Osteoblast (primary cell): ENCODE data around the gene PRKCE. TPM values are rescaled to one million over a fixed set of nuclear protein-coding genes. Genes with fewer than 3 reads are reported as not detected.

Experiments
- DNase-seq: peaks from one replicate; pipeline ENCODE4 v3.0.0; 2011; ENCODE audit warnings: low spot score, mixed read lengths; ENCODE audit not compliant: insufficient read length; ENCODE audit errors: missing footprints
- H2AFZ ChIP-seq: 2 replicates; pipeline ENCODE4 v1.6.0; 2011; ENCODE audit warnings: mild to moderate bottlenecking, low read length
- H3K27ac ChIP-seq: 2 replicates; pipeline ENCODE4 v1.5.1; 2011; ENCODE audit warnings: mild to moderate bottlenecking, low read depth, low read length, moderate library complexity
- H3K27me3 ChIP-seq: 2 replicates; pipeline ENCODE4 v1.6.0; 2012; ENCODE audit warnings: mild to moderate bottlenecking, control low read depth, inconsistent platforms, low read length, moderate library complexity; ENCODE audit not compliant: insufficient read depth
- H3K36me3 ChIP-seq: 2 replicates; pipeline ENCODE4 v1.5.1; 2011; ENCODE audit warnings: mild to moderate bottlenecking, low read length, control low read depth, moderate library complexity; ENCODE audit not compliant: insufficient read depth
- H3K4me1 ChIP-seq: 2 replicates; pipeline ENCODE4 v1.5.1; 2011; ENCODE audit warnings: mild to moderate bottlenecking, low read length, control low read depth, moderate library complexity; ENCODE audit not compliant: insufficient read depth
- H3K4me2 ChIP-seq: 2 replicates; pipeline ENCODE4 v1.6.0; 2011; ENCODE audit warnings: mild to moderate bottlenecking, low read length; ENCODE audit not compliant: insufficient read depth
- H3K4me3 ChIP-seq: fragments of 200-600 bp; sonication (generic); 3 replicates; pipeline ENCODE4 v1.5.1; 2012; ENCODE audit warnings: mild to moderate bottlenecking, low read length, inconsistent platforms; ENCODE audit not compliant: insufficient read depth
- H3K79me2 ChIP-seq: 2 replicates; pipeline ENCODE4 v1.6.0; 2012; ENCODE audit warnings: mild to moderate bottlenecking, low read length, control low read depth, inconsistent platforms; ENCODE audit not compliant: insufficient read depth
- H3K9me3 ChIP-seq: 2 replicates; pipeline ENCODE4 v1.5.1; 2011; ENCODE audit warnings: low read depth, low read length, control low read depth
- H4K20me1 ChIP-seq: 2 replicates; pipeline ENCODE4 v1.6.0; 2012; ENCODE audit warnings: mild to moderate bottlenecking, low read length, control low read depth; ENCODE audit not compliant: insufficient read depth
- total RNA-seq: library from RNA; depleted of rRNA; stranded (reverse); fragments of >200 nt; gene quantifications from 2 replicates; pipeline ENCODE4 v1.2.3, GENCODE V29; 2012
- TF ChIP-seq, protein P1 (sequence below): IDR thresholded peaks from 2 replicates; pipeline ENCODE4 v1.5.1; 2011; ENCODE audit warnings: mild to moderate bottlenecking, low read depth, low read length, moderate library complexity; ENCODE audit errors: extremely low read depth

Gene PRKCE
- total RNA-seq, 1 donor, result 22.1 TPM

DNA sequence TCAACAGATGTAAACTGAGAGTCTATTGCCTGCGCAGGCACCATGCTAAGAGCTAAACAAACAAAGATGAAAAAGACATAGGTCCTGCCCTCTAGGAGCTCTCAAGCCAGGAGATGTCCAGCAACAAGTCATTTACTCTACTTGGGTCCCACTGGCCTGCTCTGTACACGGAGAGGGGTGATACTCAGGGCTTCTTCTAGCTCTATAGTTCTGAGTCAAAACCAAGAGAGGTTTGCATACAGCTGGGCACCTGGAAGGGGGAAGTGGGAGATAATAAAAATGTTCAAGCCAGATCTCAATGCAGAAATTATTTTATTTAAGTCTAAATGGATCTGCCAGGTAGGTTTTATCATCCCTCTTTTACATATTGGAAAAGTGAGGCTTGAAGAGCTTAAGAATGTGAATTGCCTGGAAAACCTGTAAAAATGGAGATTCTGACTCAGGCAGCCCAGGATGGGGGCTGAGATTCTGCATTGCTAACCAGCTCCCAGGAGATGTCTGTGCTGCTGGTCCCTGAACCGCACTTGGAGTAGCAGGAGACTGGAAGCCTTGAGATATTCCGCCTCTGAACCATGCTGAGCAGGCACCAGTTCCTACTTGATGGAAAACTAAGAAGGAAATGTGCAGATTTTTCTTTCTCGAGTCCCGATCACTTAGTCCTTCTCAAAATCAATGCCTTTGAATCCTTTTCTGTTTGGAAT is 201.1 kb downstream of the PRKCE start:
- peaks cover 28% of the 10 kb centered on the region for H3K4me1 ChIP-seq
- no peaks in the 10 kb centered on the region for H4K20me1 ChIP-seq

DNA sequence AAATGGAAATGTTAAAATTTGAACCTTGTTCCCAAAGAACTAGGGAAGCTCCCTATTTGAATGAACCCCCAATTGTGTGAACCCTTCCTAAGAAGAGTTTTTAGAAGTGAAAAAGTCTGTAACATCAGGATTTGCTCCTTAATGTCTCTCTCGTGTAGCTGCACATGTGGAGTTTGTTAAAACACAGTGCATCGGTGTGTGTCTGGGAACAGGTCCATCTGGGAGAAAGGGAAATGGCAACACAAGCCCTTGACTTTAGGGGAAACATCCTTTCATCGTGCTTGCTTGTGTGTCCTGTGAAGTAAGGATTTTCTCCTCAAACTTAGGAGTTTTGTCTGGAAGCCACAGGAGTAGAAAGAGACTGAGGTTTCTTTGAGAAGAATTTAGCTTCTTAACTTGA is 203.9 kb downstream of the PRKCE start:
- H3K79me2 ChIP-seq, result no peaks in the 10 kb centered on the region
- DNase-seq, result no peak
- no peaks in the 10 kb centered on the region for H3K9me3 ChIP-seq
- H3K36me3 ChIP-seq, result no peaks in the 10 kb centered on the region
- H3K27me3 ChIP-seq, result no peaks in the 10 kb centered on the region
- H3K4me2 ChIP-seq, result no peak overlapping the region
- H3K27ac ChIP-seq, result no peak overlapping the region
- TF ChIP-seq, protein P1, sequence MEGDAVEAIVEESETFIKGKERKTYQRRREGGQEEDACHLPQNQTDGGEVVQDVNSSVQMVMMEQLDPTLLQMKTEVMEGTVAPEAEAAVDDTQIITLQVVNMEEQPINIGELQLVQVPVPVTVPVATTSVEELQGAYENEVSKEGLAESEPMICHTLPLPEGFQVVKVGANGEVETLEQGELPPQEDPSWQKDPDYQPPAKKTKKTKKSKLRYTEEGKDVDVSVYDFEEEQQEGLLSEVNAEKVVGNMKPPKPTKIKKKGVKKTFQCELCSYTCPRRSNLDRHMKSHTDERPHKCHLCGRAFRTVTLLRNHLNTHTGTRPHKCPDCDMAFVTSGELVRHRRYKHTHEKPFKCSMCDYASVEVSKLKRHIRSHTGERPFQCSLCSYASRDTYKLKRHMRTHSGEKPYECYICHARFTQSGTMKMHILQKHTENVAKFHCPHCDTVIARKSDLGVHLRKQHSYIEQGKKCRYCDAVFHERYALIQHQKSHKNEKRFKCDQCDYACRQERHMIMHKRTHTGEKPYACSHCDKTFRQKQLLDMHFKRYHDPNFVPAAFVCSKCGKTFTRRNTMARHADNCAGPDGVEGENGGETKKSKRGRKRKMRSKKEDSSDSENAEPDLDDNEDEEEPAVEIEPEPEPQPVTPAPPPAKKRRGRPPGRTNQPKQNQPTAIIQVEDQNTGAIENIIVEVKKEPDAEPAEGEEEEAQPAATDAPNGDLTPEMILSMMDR, result no peak
- H4K20me1 ChIP-seq, result no peaks in the 10 kb centered on the region
- H3K4me1 ChIP-seq, result peaks cover 21% of the 10 kb centered on the region
- no peak overlapping the region for H3K4me3 ChIP-seq
- no peak overlapping the region for H2AFZ ChIP-seq

More for the DNA sequence above, 201.1 kb downstream of the PRKCE start:
- Histone ChIP-seq H3K4me3 (no peak overlapping the region), H3K36me3 (no peaks in the 10 kb centered on the region), H3K4me2 (no peak overlapping the region), H3K79me2 (no peaks in the 10 kb centered on the region), H3K27me3 (no peaks in the 10 kb centered on the region), H2AFZ (no peak overlapping the region), H3K9me3 (no peaks in the 10 kb centered on the region), H3K27ac (no peak overlapping the region)
- DNase-seq, result no peak
- TF ChIP-seq, protein P1, result no peak

DNA sequence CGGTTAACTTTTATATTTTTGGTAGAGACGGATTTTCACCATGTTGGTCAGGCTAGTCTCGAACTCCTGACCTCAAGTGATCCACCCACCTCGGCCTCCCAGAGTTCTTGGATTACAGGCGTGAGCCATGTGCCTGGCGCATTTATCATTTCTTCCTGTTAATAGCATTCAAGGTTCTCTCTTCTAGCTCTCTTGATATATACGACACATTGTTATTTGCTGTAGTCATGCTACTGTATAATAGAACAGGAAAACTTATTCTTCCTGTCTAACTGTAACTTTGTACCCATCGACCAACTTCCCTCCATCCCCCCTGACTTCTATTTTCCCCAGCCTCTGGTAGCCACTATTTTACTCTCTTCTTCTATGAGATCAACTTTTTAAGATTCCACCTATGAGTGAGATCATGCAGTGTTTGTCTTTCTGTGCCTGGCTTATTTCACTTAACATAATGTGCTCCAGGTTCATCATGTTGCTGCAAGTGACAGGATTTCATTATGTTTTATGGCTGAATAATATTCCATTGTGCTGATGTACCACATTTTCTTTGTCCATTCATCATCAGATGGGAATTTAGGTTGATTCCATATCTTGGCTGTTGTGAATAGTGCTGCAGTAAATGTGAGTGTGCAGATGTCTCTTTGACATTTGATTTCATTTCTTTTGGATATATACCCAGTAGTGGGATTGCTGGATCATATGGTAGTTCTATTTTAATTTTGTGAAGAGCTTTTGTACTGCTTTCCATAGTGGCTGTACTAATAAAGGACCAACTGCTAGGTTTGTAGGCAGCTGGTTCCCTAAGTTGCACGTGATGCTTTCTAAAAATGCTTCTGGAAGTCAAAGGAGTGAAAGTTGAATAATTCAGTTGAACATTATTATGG is 205.2 kb downstream of the PRKCE start:
- TF ChIP-seq, protein P1, result no peak
- Histone ChIP-seq H3K79me2 (no peaks in the 10 kb centered on the region), H3K4me3 (no peak overlapping the region), H3K4me2 (no peak overlapping the region), H3K27me3 (no peaks in the 10 kb centered on the region), H3K4me1 (peaks cover 19% of the 10 kb centered on the region), H3K9me3 (no peaks in the 10 kb centered on the region), H4K20me1 (no peaks in the 10 kb centered on the region), H3K36me3 (no peaks in the 10 kb centered on the region), H2AFZ (no peak overlapping the region), H3K27ac (no peak overlapping the region)
- DNase-seq, result no peak

DNA sequence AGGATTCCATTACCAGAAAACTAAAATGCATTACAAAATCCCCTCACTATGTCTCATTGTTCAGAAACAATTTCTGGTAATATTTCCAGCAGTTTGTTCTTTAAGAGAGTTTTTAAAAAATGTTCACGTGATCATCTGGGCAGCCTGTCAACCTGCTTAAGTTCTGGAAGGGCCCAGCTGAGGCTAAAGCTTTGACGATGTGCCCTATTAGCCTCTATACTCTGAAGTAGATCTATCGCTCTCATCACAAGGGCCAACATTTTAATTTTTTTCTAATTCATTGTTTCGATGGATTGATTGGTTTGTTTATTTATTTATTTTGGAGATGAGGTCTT is 205.8 kb downstream of the PRKCE start:
- H3K27me3 ChIP-seq, result no peaks in the 10 kb centered on the region
- H3K27ac ChIP-seq, result no peak overlapping the region
- DNase-seq, result no peak
- H2AFZ ChIP-seq, result no peak overlapping the region
- H3K4me2 ChIP-seq, result no peak overlapping the region
- TF ChIP-seq, protein P1, result no peak
- no peaks in the 10 kb centered on the region for H4K20me1 ChIP-seq
- no peaks in the 10 kb centered on the region for H3K79me2 ChIP-seq
- H3K4me1 ChIP-seq, result peaks cover 15% of the 10 kb centered on the region
- H3K4me3 ChIP-seq, result no peak overlapping the region
- no peaks in the 10 kb centered on the region for H3K36me3 ChIP-seq
- no peaks in the 10 kb centered on the region for H3K9me3 ChIP-seq
